Measurements from ENCODE around the gene SPATC1L.

The SPATC1L gene

DNA sequence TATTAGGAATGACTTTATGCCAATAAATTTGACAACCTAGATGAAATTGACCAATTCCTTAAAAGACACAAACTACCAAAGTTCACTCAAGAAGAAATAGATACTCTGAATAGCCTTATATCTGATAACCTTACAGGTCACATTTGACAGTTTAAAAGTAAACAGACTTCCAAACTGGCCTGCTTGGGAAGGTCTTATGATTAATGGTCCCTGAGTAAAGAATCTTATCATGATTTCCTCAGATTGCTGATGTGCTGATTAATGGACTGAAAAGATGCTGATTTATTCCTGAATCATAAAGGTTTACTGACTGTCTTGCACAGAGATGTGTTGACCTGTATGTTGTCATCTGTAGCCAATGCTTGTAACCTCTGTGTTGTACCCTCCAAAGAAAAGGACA is 19.2 kb downstream of the SPATC1L start:
- no peak for DNase-seq

DNA sequence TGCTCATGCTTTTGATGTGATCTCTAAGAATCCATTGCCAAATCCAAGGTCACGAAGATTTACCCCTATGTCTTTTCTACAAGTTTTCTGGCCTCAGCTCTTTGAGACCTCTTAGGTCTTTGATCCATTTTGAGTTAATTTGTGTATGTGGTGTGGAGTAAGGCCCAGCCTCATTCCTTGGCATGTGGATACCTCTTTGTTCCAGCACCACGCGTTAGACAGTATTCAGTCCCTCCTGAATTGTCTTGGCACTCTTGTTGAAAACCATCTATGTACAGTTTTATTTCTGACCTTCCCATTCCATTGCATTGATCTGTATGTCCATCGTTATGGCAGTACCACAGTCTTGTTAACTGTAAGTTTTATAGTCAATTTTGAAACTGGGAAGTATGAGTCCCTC is 20.9 kb downstream of the SPATC1L start:
- DNase-seq, result no peak

DNA sequence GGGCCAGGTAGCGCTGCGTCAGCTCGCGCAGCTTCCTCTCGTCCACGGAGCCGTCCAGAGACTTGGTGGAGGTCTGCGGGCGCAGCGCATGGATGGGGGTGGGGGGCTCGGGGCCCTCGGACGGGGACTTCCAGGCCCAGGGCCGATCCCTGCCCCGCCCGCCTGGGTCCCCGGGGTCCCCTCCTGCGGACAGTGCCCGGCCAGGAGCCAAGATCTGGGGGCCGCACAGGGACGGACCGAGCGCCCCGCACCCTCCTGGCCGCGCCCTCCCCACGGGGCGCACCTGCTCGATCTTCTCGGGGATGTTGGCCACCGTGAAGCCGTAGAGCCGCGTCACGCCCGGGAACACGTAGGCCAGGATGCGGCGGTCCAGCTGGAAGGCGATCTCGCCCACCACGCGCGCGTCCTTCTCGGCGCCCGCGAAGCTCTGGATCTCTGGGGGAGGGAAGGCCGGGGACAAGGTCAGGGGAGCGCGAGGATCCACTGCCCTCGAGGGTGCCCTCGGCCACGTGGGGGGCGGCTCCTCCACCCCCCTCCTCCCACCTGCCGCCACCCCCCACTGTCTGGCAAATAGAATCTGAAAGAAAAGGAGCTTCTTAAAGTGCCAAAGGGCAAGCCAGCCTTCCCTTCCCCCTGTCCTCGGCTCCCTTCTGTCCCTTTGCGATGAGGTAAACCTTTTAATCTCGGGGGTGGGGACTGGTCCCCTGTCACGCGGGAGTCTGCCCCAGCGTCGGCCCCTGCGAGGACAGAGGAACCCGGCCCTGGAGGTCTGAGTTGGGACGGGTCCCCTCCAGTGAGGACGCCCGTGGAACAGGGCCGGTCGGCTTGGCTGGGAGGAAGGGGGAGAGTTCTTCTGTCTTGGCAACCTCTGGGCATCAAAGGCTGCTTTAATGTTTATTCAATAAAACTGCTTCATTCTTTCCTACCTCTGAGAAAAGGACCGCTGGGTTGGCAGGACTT is 22.3 kb downstream of the SPATC1L start:
- DNase-seq, result no peak

DNA sequence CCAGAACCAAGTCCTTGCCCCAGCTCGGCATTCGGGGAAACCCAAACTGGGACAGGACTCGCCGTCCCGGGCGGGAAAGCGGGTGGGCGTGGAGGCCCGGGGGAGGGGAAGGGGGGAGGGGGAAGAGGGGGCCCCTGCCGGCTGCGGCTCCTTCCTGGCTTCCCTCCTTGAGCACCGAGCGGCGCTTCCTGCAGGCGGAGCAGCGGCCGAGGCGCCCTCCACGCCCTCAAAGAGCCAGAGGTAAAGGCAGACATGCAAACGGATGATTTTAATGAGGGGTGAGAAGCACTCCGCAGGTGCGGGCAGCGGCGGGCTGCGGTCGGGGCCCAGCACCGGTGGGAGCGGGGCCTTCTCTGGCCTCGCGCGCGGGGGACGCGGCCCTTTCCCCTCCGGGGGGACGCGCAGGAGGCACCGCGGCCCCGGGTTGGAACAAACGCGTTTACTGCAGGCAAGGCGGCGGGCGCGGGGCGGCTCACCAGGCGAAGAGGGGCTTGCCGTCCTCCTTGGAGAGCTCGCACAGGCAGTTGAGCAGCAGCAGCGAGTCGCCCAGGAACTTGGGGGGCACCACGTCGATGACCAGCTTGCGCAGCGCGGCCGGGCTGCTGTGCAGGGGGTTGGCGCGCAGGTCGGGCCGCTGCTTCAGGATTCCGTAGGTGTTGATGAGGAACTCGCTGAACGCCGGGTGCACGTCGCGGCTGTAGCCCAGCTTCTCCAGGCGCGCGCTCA is 23.2 kb downstream of the SPATC1L start:
- no peak for DNase-seq

DNA sequence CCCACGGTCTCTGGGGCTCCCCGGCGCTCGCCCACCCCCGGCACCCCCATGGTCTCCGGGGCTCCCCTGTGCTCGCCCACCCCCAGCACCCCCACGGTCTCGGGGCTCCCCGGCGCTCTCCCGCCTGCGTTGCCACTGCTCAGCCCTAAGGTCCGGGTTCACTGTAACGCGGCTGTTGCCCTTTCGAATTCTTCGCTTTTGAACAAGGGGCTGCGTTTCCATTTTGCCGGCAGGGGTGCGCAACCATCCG is 23.7 kb downstream of the SPATC1L start:
- DNase-seq, result no peak

DNA sequence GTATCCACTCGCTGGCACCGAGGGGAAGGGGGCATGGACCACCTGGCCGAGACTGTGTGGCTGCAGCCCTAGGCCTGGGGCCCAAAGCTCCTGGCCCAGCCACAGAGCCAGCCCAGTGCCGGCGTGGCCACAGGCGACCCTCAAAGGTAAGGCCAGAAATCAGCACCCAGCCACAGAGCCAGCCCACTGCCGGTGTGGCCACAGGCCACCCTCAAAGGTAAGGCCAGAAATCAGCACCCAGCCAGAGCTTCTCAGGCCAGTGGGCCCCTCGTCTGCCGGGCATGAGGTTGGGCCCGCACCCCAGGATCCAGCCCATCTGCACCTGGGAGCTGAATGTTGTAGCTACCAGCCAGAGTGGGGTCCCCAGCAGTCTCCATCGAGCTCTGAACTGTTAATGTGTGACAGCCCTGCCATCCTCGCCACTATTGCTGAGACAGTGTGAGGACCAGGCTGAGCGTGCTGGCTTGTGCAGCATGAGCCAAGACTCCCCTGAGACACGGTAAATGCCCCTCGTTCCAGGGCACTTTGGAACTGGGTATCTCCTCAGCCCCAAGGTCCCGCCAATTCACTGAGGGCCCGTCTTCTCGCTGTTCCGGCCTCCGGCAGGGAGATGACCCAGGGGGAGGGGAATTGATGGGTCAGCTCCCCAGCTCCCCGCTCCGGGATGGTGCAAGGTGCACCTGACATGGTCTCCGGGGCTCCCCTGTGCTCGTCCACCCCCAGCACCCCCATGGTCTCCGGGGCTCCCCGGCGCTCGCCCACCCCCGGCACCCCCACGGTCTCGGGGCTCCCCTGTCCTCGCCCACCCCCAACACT is 24.2 kb downstream of the SPATC1L start:
- no peak for DNase-seq

DNA sequence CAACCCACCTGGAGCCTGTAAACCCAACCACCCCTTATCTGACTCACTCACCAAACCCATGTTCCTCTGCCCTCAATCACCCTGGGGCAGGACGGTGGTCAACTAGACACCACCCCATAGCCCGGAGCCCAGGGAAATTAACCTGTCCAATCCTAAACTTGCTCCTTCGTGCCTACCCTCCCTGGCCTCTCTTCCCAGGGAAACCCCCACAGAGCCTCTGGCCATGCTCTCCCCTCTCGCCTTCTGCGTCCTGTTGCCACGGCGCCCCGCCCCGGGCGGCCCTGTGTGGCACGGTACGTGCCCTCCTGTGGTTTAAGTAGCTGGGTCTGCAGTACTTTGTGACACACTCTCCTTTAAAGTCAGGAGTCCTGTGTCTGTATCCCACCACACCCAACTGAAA is 24.9 kb downstream of the SPATC1L start:
- DNase-seq, result no peak

DNA sequence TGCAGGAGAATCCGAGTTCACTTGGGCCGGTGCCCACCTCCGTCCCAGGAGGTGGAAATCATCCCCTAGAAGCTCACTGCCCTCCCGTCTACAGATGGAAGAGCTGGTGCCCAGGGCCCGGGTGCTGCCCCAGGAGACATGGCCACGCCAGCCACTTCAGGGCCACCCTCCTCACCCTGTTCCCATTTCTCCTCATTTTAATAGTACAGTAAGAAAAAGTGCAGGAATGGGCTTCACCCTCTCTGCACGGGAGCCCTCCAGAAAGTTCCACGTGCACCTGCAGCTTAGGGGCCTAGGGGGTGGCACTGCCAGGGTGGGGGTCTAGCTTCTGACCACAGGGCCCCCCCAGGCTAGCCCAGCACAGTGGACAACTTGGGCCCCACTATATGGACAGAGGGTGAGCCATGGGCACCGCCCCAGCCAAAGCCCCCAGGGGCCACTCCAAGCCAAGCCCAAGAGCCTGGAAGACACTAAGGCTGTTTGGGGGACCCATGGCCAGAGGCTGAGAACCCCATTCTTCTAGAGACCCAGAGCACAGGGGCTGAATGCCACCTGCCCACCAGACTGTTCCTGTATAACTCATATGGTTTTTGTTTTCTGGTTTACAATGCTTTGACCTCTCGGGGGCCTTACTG is 25.5 kb downstream of the SPATC1L start:
- no peak for DNase-seq

DNA sequence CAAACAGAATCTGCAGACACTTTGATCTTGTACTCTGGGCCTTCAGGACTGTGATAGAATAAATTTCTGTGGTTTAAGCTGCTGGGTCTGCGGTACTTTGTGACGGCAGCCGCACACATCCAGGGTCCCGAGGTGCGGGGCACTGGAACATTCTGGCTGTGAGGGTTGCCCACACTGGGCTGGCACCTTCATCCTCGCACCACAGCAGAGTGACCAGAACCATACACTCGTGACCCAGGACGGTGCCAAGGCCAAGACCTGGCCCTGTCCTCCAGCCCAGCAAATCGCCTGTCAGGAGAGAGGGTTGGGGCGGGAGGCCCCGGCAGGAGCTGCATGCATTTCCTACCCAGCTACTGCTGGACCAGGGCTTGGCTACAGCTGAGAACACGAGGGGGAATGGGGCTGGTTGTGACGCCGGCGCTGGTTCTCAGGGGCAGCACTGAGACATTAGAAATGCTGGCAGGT is 26.2 kb downstream of the SPATC1L start:
- DNase-seq, result no peak

DNA sequence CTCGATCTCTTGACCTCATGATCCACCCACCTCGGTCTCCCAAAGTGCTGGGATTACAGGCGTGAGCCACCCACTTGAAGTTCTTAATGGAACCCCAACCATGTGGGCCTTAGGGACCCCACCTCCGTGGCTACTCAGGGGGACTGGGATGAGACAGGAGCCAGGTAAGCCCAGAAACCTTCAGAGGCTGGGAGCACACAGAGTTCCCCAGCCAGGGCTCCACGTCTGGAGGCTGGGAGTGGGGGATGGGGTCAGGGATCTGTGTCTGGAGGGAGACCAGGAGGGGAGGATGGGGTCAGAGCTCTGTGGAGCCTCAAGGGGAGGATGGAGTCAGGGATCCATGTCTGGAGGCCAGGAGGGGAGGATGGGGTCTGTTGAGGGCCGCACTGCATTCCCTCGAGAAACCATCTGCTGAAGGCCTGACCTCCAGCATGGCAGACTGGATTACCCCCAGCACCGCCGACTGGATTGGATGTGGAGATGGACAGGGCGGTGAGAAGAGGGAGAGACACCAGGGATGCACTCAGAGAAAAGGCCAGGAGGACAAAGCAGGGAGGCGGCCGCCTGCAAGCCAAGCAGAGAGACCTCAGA is 26.8 kb downstream of the SPATC1L start:
- DNase-seq, result no peak

DNA sequence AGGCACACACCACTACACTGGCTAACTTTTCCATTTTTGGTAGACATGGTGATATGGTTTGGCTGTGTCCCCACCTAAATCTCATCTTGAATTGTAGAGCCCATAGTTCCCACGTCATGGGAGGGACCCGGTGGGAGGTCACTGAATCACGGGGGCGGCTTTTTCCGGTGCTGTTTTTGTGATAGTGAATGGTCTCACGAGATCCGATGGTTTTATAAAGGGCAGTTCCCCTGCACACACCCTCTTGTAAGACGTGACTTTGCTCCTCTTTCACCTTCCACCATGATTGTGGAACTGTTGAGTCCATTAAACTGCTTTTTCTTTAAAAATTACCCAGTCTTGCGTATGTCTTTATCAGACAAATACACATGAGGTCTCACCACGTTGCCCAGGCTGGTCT is 27.6 kb downstream of the SPATC1L start:
- no peak for DNase-seq

DNA sequence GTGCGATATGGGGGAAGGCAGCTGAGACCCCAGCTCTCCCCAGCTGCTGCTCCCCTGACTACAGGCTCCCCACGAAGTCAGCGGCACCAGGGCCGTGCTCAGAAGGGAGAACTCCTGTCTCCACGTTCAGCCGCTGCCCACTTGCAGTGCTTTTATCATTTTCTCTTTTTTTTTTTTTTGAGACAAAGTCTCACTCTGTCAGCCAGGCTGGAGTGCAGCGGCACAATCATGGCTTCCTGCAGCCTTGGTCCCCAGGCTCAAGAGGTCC is 27.9 kb downstream of the SPATC1L start:
- DNase-seq, result no peak

DNA sequence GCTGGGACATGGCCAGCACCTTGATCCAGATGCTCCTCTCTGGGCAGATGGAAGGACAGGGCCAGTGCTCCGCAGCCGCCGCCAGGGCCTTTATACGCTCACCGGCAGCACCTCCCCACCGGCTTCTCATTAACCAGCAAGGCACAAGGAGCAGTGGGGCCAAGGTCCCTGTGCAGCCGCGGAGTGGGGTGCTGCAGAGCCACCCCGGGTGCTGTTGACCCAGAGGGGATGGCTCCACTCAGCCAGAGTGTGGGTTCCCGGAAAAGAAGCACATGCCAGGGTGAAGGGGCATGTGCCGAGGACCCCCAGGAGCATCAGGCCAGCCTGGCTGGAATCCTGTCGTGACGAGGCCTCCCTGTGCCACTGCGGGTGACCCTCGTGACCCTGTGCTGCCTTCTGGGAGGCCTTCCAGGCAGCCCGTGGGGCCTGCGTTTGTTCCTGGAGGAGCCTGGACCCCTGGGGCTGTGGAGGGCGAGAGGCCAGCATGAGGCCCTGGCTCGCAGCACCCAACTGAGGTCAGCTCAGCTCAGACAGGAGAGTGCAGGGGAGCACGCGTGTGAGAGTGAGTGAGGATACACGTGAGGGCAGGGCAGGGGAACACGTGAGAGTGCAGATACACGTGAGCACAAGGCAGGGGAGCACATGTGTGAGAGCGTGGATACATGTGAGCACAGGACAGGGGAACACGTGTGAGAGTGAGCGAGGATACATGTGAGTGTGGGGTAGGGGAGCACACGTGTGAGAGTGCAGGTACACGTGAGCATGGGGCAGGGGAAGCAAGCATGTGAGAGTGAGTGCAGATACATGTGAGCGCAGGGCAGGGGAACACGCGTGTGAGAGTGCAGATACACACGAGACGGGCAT is 28.5 kb downstream of the SPATC1L start, which contains the start of gene FTCD:
TSS of gene FTCD (minus strand) at position 66 of the 864 bp plus-strand sequence. CDS start at position 10, 56 bp downstream.
- DNase-seq, result no peak

DNA sequence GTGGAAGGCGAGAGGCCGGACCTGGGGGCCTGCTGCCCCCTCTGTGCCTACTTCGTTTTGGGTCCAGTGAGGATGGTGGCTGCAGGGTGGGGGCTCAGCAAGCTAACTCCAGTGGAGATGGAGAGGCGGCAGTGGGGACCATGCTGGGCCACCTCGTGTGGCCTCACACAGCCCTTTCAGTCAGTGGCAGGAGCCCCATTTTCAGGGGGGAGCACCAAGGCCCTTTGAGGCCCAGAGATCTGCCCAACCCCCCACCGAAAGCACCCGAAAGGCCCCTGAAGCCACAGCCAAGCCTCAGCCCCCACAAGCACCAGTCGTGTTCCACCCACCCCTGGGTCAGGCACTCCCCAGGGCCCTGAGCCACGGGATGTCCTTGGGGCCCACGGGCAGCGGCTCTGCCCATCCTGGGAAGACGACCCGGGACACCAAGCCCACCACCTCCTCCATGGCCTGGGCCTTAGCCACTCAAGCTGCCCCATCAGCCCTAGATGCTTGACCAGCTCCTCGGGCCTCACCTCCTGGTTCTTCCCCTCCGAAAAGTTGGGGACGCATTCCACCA is 29.2 kb downstream of the SPATC1L start:
- no peak for DNase-seq

DNA sequence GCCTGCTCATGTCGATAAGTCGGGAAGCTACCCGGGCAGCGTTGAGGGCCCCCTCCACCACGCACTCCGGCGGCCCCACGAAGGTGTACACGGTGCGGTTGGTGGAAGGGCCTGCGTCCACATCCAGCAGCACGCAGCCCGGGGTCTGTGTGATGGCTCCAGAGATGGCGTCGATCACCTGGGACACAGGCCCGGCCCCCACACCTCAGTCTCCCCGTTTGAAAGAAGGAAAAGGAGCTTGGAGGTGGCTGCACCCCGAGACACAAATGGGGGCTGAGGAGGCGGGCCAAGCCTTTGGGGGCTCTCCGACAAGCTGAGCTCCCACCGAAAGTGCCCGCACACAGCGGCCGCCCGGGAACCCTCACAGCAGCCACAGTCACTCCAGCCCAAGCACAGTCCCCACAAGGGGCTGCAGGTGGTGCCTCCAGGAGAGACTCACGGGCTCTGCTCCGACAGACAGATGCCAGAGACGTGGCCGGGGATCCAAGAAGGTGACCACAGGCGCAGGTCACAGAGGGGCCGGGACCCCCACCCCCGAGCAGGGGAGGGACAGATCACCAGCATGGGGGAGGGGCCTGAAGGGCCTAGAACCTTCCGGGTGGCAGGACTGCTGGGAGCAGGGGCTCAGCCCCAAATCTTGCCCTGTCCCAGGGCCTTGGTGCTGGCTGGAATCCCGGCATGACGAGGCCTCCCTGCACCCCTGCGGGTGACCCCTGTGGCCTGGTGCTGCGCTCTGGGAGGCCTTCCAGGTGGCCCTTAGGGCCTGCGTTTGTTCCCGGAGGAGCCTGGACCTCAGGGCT is 29.9 kb downstream of the SPATC1L start:
- no peak for DNase-seq

DNA sequence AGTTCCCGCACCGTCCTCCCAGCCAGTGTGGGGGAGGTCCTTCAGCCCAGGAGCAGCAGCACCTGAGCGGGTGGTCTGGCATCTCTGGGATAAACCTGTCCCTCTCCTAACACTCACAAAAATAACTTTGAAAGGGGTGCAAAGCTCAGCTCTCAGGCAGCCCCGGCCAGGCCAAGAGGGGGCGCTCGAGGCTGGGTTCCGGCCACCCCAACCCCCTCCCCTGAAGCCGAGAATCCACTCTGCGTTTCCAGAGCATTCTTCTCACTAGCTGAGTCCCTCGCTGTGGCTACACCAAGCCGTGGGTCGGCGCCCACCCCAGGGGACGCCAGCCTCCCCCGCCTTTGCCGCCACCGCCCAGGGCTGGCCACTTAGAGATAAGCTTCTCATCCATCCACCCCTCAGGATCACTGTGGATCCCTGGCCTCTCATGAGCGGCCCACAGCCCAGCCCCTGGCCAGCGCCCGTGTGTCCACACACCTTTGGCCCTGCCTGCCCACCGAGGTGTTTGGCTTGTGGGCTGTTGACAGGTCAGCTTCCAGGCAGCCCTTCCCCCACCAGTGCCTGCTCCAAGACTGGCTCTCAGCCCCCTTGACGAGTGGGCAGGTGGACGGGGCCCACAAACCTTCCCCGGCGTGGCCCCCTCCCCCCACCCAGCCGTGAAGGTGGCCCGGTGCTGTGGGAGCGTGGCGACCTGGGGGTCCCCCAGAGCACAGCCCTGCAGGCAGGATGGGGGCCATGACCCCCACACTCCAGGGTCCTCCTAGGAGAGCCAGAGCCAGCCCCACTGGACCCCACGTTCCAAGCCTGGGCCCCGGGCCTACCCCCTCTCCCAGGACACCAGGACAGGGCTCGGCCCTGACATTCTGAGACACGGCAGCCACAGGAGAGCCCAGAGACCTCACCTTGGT is 30.8 kb downstream of the SPATC1L start:
- peak in 26 of 56 donors; percentile 3 to 66 (median 32) for DNase-seq

DNA sequence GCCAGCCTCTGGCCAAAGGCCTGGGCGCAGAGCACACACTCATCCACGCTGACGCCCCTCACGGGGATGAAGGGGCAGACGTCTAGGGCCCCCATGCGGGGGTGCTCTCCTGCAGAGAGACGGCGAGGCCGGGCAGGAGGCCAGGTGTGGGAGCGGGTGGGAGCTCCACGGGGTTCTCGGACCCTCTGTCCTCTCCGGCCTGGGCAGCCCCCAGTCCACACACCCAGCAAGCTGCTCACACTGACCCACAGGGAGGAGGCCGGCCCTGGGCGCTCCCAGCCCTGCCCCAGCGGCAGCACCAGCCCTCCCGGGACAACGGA is 31.4 kb downstream of the SPATC1L start:
- DNase-seq, result no peak
